Pancreas (tissue), 10 donors: ENCODE data around the gene HDAC4. TPM values are rescaled to one million over a fixed set of nuclear protein-coding genes. Genes with fewer than 3 reads are reported as not detected.

Experiments used
- ATAC-seq, 4 donors: fragments of 200-7000 bp; cut with Tn5 transposase; one replicate each; pipeline versions ENCODE4 v1.8.0 to v1.9.1; 2020; ENCODE audit warnings: mild to moderate bottlenecking in 4 of 4, moderate library complexity in 4 of 4
- DNase-seq, 6 donors: peaks; one replicate each; pipeline ENCODE4 v3.0.0-alpha.2; 2020
- FAIRE-seq: peaks from 2 replicates; lab custom pipeline; 2012; peaks lifted over from hg19 to GRCh38; lab: Jason Lieb, UNC
- H3K27ac ChIP-seq, 4 donors: fragments of 200-600 bp; sonication (generic); 1 replicate in 3 of 4; 2 replicates in 1 of 4; pipeline versions ENCODE4 v1.5.0 to v1.8.0; 2020
- H3K27me3 ChIP-seq, 4 donors: fragments of 200-600 bp; one replicate each; pipeline ENCODE4 v1.8.0; 2021
- H3K36me3 ChIP-seq, 3 donors: fragments of 200-600 bp; sonication (generic) in 1 of 3; one replicate each; pipeline versions ENCODE4 v1.5.0 to v1.8.0; 2020 to 2021
- H3K4me1 ChIP-seq, 3 donors: fragments of 200-600 bp; one replicate each; pipeline ENCODE4 v1.8.0; 2021
- H3K4me3 ChIP-seq, 4 donors: fragments of 200-600 bp; sonication (generic) in 2 of 4; one replicate each; pipeline versions ENCODE4 v1.5.0 to v1.8.0; 2020 to 2021
- H3K9me3 ChIP-seq, 4 donors: fragments of 200-600 bp; one replicate each; pipeline ENCODE4 v1.8.0; 2021
- CTCF ChIP-seq, 4 donors: fragments of 200-600 bp; sonication (generic) in 3 of 4; IDR thresholded peaks; one replicate each; pipeline versions ENCODE4 v1.5.0 to v1.8.0; 2021; ENCODE audit warnings: antibody characterized with exemption in 4 of 4
- WGBS, 2 donors: extraction: QIAGEN DNeasy Blood & Tissue Kit; methylation state at CpG; one replicate each; pipeline ENCODE4 v1.1.7; 2013; 5-methylcytosine and 5-hydroxymethylcytosine counted together
- intact Hi-C, 3 donors: fragments of 100-400 bp; cut with DNase I; formaldehyde crosslinking; loops; one replicate each; pipeline versions ENCODE4 v1.11.1 to v1.14.2; 2022
- polyA plus RNA-seq, 2 donors: library from polyadenylated mRNA; stranded (reverse); fragments of 200-250 nt; gene quantifications; one replicate each; pipeline ENCODE4 v1.2.3, GENCODE V29; 2013
- total RNA-seq, 6 donors: library from RNA; stranded (reverse); fragmentation: NEBNext Ultra II Directional in 4 of 6; extraction: Animal tissue kit (Norgen Biotek cat#: 25700) in 4 of 6; gene quantifications; one replicate each; pipeline versions ENCODE4 v1.2.1 to v1.2.4, GENCODE V29; 2021 to 2023
- donor health status: healthy with polysubstance abuse.
- donor health status: DM: no; HTN: no; CAD: no; lungs with moderate emphysema.
- donor health status: DM: no; HTN: no; CAD: no.
- donor health status: control.
- donor health status: control.
- donor health status: Bipolar disorder and iron deficiency.
- donor health status: DM: yes; HTN: yes; CAD: no.
- donor health status: DM: no; HTN: no; CAD: no.
- donor health status: DM: no; HTN: no; CAD: no.
- donor health status: DM: yes; HTN: yes; CAD: no.

The HDAC4 gene
- total and polyA plus RNA-seq, 8 donors = 8.2 to 31.8 (median 16.6) TPM

DNA sequence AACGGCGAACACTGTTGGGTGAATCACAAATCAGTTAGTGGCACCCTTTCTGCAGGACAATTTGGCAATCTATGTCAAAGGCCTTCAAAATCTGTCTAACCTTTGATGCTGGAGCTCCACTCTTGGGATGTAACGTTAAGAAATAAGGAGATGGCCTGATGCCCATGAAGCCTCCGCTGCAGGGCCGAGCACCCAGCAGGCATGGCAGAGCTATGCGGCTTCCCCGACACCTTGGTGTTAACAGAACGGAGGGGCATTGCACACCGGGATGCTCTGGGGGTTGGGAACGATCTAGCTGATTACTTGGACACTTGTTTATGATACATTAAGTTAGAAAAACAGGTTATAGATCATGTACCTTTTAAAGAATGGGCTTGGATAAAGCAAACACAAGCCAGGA, 265.3 kb downstream of the HDAC4 start:
- DNase-seq = peak in 1 of 6 donors; percentile 16
- peaks cover 0 to 26% (median 3%) of the 10 kb centered on the region in 3 donors for H3K36me3 ChIP-seq
- no peak for ATAC-seq
- no peak overlapping the region for H3K27ac ChIP-seq
- FAIRE-seq = no peak
- intact Hi-C loops = no loop called here
- no peaks in the 10 kb centered on the region for H3K4me1 ChIP-seq
- TF ChIP-seq CTCF (IDR thresholded peaks at IDR 0.05) = no peak
- no peaks in the 10 kb centered on the region for H3K27me3 ChIP-seq
- no peaks in the 10 kb centered on the region for H3K9me3 ChIP-seq
- no peak overlapping the region for H3K4me3 ChIP-seq
- WGBS, 2 donors = 94 to 96% methylated on average over 10 of the region's 10 CpGs

- no peak for TF ChIP-seq CTCF (IDR thresholded peaks at IDR 0.05)
- no peaks in the 10 kb centered on the region for H3K9me3 ChIP-seq
- WGBS, 2 donors = 94 to 95% methylated on average over 28 of the region's 28 CpGs
- no peaks in the 10 kb centered on the region for H3K27me3 ChIP-seq
- intact Hi-C loops = no loop called here
- ATAC-seq (no peak), DNase-seq (peak in 1 of 6 donors; percentile 40), FAIRE-seq (no peak)
- no peak overlapping the region for H3K27ac ChIP-seq
- H3K36me3 ChIP-seq = peaks cover 0 to 20% (median 3%) of the 10 kb centered on the region in 3 donors
- no peak overlapping the region for H3K4me3 ChIP-seq
- H3K4me1 ChIP-seq = no peaks in the 10 kb centered on the region
These were observed 266.8 kb downstream of the HDAC4 start for GRCh38 chr2:239133945-239134570.

DNA sequence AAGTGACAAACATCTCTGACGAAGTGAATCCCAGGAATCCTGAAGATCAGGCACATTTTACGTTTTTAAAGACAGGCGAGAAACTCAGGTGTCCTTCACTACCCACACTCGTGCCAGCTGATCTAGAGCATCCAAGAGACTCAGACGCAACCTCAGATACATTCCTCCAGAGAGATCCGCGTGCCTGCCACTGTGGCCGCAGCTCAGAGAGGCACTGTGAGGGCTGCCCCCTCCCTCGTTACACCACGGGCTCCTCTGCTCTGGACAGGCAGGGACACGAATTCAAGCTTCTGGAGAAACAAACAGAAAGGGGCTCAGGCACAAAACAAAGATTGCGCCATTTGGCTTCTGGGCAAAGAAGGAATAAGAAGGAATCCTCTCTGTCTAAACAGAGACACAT, 268.0 kb downstream of the HDAC4 start:
- Histone ChIP-seq H3K9me3 (no peaks in the 10 kb centered on the region), H3K4me1 (no peaks in the 10 kb centered on the region), H3K27me3 (no peaks in the 10 kb centered on the region), H3K4me3 (no peak overlapping the region), H3K27ac (no peak overlapping the region), H3K36me3 (peaks cover 0 to 11% (median 3%) of the 10 kb centered on the region in 3 donors)
- no peak for FAIRE-seq
- intact Hi-C loops = no loop called here
- no peak for TF ChIP-seq CTCF (IDR thresholded peaks at IDR 0.05)
- DNase-seq = peak in 1 of 6 donors; percentile 24
- no peak for ATAC-seq
- WGBS, 2 donors = 86 to 95% methylated on average over 12 of the region's 12 CpGs

- Histone ChIP-seq H3K9me3 (no peaks in the 10 kb centered on the region), H3K36me3 (peaks cover 0 to 11% (median 3%) of the 10 kb centered on the region in 3 donors), H3K4me1 (no peaks in the 10 kb centered on the region), H3K27me3 (no peaks in the 10 kb centered on the region), H3K27ac (no peak overlapping the region), H3K4me3 (no peak overlapping the region)
- WGBS, 2 donors = 92% methylated on average over 17 of the region's 17 CpGs
- intact Hi-C loops = no loop called here
- no peak for FAIRE-seq
- DNase-seq = peak in 1 of 6 donors; percentile 45
- no peak for ATAC-seq
- TF ChIP-seq CTCF (IDR thresholded peaks at IDR 0.05) = no peak
These were observed 268.6 kb downstream of the HDAC4 start for GRCh38 chr2:239132156-239132709.

DNA sequence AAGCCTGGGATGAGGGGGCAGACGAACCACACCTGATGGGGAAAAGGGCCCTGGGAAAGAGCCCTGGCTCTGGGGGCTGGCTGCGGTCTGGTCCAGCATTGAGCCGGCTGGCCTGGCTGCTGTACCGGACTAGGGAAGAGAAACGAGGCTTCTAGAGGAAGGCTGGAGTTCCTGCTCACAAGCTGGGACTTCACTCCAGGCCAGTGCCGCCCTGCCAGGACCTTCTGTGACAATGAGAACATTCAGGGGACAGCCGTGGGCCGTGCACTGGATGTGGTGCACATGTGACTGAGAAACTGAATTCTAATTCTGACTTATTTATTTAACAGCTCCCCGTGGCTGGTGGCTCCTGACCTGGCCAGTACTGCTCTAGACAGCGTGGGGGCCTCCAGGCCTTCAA, 269.3 kb downstream of the HDAC4 start:
- DNase-seq = peak in 1 of 6 donors; percentile 30
- no peak for FAIRE-seq
- no peak overlapping the region for H3K27ac ChIP-seq
- no peaks in the 10 kb centered on the region for H3K9me3 ChIP-seq
- no peaks in the 10 kb centered on the region for H3K27me3 ChIP-seq
- WGBS, 2 donors = 92% methylated on average over 10 of the region's 10 CpGs
- H3K4me1 ChIP-seq = no peaks in the 10 kb centered on the region
- peaks cover 0 to 13% (median 5%) of the 10 kb centered on the region in 3 donors for H3K36me3 ChIP-seq
- no peak for ATAC-seq
- no peak for TF ChIP-seq CTCF (IDR thresholded peaks at IDR 0.05)
- intact Hi-C loops = no loop called here
- no peak overlapping the region for H3K4me3 ChIP-seq
